GM18526 (cell line): ENCODE measurements around the gene FAM98B.

ENCODE experiments used
- POLR2A ChIP-seq: IDR thresholded peaks from 3 replicates; pipeline ENCODE4 v1.6.1; 2011; ENCODE audit not compliant: insufficient read length; ENCODE audit errors: extremely low read depth

The FAM98B gene

DNA sequence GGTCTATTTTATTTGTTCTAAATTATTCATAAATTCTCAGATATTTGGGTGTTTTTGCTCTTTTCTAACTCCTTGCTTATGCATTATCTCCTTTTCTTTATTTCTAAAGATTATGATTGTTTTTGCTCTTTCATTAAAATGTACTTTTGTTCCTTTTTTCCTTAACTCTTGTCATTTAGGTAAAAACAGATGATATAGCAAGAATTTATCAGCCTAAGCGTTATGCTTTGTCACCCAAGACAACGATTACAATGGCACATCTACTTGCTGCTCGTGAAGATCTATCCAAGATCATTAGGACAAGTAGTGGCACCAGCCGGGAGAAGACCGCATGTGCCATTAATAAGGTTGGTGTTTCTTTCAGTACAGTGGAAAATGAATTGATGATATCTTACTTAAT, 27.2 kb downstream of the FAM98B start:
- TF ChIP-seq POLR2A, result no peak

DNA sequence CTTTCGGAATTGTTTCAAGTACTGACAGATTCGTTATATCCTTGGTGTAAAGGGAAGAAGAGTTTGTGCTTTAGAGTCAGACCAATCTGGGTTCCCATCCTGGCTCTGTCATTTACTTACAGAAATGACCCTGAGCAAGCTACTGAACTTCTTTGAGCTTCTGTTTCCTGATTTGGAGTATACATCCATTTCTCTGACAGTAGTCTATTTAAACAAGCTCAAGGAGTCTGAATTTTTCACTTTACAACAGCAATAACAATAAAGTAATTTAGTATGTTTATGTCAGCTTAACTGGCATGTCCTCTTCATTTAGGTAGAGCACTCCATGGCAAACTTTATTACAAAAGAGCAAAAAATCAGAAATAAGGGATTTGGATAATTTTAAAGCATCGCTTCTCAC, 27.8 kb downstream of the FAM98B start:
- TF ChIP-seq POLR2A, result no peak

DNA sequence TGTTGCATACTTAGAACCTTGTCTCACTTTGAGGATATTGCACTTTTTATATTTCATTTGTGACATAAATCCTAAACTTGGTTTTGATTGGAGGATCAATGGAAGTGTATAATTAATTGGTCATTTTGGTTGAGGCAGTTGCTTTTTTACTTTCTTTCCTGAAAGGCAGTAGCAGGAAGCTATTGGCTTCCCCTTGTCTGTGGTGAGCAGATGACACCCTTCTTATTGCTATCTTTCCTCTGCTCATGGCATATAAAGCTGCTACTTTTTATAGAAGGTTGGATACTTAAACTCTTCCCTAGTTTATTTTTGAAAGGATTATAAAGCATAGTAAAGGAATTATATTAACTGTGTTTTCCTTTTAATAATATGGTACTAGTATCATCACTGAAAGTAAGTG, 28.6 kb downstream of the FAM98B start:
- TF ChIP-seq POLR2A, result no peak

- TF ChIP-seq POLR2A, result no peak
Measured at GRCh38 chr15:38486936-38487335, 33.0 kb downstream of the FAM98B start.

- TF ChIP-seq POLR2A, result no peak
Measured at GRCh38 chr15:38487378-38487777, 33.5 kb downstream of the FAM98B start.

- TF ChIP-seq POLR2A, result no peak
Measured at GRCh38 chr15:38490242-38490922, 36.5 kb downstream of the FAM98B start.

DNA sequence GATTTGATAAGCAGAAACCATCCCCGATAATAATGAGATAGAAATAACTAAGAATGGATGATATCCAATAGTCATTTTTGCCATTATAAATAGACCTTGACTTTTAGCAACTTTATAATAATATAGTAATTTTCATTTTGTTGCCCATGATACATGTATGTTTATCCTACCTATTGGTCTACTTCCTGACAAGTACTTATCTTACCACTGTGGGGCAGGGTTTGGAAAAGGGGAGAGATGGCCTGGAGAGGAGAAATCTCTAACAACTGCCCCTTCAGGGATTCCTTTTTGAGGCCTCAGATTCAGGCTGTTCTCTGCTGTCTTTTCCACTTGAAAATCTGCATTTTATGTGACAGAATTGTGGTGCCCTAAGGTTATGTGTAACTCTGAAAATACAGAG, 42.2 kb downstream of the FAM98B start:
- TF ChIP-seq POLR2A, result no peak

- no peak for TF ChIP-seq POLR2A
Measured at GRCh38 chr15:38499651-38500050, 45.7 kb downstream of the FAM98B start.

- no peak for TF ChIP-seq POLR2A
Measured at GRCh38 chr15:38503496-38503895, 49.6 kb downstream of the FAM98B start.

DNA sequence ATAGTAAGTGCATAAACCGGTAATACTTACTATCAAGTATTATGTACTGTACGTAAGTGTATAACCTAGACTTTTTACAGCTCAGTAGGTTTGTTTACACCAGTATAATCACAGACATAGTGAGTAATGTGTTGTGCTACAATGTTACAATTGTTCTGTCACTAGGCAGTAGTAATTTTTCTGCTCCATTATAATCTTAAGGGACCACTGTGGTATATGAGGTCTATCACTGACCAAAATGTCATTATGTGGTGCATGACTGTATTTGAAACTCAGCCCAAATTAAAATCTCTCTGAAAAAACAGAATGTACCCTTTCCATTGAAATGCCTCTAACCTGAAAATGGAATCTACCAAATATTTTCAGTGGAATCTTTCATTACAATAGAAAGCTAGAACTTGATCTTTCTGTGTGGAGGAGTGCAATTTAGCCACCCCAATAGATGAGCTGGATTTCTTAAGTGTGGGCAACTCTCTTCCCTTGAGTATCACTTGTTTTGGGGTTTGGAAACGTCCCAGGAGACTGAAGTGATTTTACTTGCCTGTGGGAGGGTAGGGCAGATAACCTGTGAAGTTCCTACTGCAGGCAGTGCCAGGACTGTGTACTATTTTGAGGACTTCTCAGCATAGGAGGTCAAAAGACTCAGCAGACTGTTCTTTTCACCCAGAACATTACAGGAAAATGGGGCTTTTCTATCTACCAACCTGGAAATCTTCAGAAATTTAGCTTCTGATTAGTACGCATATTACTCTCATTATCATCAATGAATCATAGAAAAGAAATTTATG, 50.9 kb downstream of the FAM98B start:
- no peak for TF ChIP-seq POLR2A

- TF ChIP-seq POLR2A, result no peak
Measured at GRCh38 chr15:38506997-38507396, 53.1 kb downstream of the FAM98B start.

GRCh38 chr15:38507570-38507969, 53.6 kb downstream of the FAM98B start:
- no peak for TF ChIP-seq POLR2A

DNA sequence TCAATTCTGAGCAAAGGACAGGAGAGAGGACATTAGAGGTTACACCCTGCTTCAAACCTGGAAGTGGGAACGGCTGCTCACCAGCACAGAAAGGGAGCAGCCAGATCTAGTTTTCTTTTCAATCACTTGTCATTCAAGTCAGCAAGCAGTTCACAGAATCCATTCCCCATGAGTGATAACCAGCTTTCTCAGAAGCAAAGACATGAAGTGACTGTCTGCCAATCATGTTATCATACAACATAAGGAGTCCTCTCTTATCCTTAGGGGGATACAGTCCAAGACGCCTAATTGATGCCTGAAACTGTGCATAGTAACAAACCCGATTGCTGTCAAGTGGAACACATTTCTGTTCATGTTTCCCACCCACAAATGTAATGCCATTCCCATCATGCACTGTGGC, 54.7 kb downstream of the FAM98B start:
- TF ChIP-seq POLR2A, result no peak

GRCh38 chr15:38509152-38509551, 55.2 kb downstream of the FAM98B start:
- TF ChIP-seq POLR2A, result no peak

GRCh38 chr15:38512901-38513300, 59.0 kb downstream of the FAM98B start:
- TF ChIP-seq POLR2A, result no peak

- TF ChIP-seq POLR2A, result no peak
Measured at GRCh38 chr15:38514601-38515000, 60.7 kb downstream of the FAM98B start.

- no peak for TF ChIP-seq POLR2A
Measured at GRCh38 chr15:38516626-38517025, 62.7 kb downstream of the FAM98B start.
